ENCODE data around the gene RBM12. TPM values are rescaled to one million over a fixed set of nuclear protein-coding genes. Genes with fewer than 3 reads are reported as not detected.

The RBM12 gene
- total RNA-seq, 1 experiment from 2014 or later: 125 TPM

- TF ChIP-seq, protein P1, sequence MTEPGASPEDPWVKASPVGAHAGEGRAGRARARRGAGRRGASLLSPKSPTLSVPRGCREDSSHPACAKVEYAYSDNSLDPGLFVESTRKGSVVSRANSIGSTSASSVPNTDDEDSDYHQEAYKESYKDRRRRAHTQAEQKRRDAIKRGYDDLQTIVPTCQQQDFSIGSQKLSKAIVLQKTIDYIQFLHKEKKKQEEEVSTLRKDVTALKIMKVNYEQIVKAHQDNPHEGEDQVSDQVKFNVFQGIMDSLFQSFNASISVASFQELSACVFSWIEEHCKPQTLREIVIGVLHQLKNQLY (CRISPR knock-in tag; IDR thresholded peaks at IDR 0.05): no peak
- TF ChIP-seq GTF2I (CRISPR knock-in tag; conservative IDR thresholded peaks at IDR 0.05) (no peak), NR2C2 (CRISPR knock-in tag; IDR thresholded peaks at IDR 0.05) (no peak), MYBL2 (CRISPR knock-in tag; IDR thresholded peaks at IDR 0.05) (0 out of 2 replicates have a peak, but pooled peaks have one; percentile 11), CREM (CRISPR knock-in tag; IDR thresholded peaks at IDR 0.05) (no peak), ATF1 (CRISPR knock-in tag; IDR thresholded peaks at IDR 0.05) (no peak), SMAD3 (CRISPR knock-in tag; IDR thresholded peaks at IDR 0.05; ENCODE audit: borderline replicate concordance) (0 out of 2 replicates have a peak, but pooled peaks have one; percentile 5)
Observed at GRCh38 chr20:35698298-35699126, 33.8 kb upstream of the RBM12 start (continued).

- CTCF ChIA-PET: no interaction called here
- DNase-seq (ENCODE audit: low spot score): no peak
- Mint-ChIP-seq H3K4me1 (peaks cover 19% of the 10 kb centered on the region), H3K9me3 (no peaks in the 10 kb centered on the region), H3K27me3 (ENCODE audit: low read depth) (no peaks in the 10 kb centered on the region), H3K4me3 (peak overlapping the region; percentile 93), H3K36me3 (peaks cover 16% of the 10 kb centered on the region), H3K27ac (no peak overlapping the region)
- POLR2A ChIA-PET: no interaction called here
- no peak for ATAC-seq
- TF ChIP-seq MXD4 (CRISPR knock-in tag; IDR thresholded peaks at IDR 0.05; ENCODE audit: borderline replicate concordance) (no peak), MYBL2 (CRISPR knock-in tag; IDR thresholded peaks at IDR 0.05) (no peak), ZNF671 (CRISPR knock-in tag; IDR thresholded peaks at IDR 0.05) (no peak), E2F1 (CRISPR knock-in tag; IDR thresholded peaks at IDR 0.05) (no peak), STAT6 (CRISPR knock-in tag; conservative IDR thresholded peaks at IDR 0.05; ENCODE audit: low read depth) (no peak), ZNF232 (CRISPR knock-in tag; IDR thresholded peaks at IDR 0.05) (no peak), SP1 (CRISPR knock-in tag; conservative IDR thresholded peaks at IDR 0.05) (no peak)
- TF ChIP-seq, protein P2, sequence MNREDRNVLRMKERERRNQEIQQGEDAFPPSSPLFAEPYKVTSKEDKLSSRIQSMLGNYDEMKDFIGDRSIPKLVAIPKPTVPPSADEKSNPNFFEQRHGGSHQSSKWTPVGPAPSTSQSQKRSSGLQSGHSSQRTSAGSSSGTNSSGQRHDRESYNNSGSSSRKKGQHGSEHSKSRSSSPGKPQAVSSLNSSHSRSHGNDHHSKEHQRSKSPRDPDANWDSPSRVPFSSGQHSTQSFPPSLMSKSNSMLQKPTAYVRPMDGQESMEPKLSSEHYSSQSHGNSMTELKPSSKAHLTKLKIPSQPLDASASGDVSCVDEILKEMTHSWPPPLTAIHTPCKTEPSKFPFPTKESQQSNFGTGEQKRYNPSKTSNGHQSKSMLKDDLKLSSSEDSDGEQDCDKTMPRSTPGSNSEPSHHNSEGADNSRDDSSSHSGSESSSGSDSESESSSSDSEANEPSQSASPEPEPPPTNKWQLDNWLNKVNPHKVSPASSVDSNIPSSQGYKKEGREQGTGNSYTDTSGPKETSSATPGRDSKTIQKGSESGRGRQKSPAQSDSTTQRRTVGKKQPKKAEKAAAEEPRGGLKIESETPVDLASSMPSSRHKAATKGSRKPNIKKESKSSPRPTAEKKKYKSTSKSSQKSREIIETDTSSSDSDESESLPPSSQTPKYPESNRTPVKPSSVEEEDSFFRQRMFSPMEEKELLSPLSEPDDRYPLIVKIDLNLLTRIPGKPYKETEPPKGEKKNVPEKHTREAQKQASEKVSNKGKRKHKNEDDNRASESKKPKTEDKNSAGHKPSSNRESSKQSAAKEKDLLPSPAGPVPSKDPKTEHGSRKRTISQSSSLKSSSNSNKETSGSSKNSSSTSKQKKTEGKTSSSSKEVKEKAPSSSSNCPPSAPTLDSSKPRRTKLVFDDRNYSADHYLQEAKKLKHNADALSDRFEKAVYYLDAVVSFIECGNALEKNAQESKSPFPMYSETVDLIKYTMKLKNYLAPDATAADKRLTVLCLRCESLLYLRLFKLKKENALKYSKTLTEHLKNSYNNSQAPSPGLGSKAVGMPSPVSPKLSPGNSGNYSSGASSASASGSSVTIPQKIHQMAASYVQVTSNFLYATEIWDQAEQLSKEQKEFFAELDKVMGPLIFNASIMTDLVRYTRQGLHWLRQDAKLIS (CRISPR knock-in tag; IDR thresholded peaks at IDR 0.05; ENCODE audit: borderline replicate concordance): no peak
- TF ChIP-seq, protein P3, sequence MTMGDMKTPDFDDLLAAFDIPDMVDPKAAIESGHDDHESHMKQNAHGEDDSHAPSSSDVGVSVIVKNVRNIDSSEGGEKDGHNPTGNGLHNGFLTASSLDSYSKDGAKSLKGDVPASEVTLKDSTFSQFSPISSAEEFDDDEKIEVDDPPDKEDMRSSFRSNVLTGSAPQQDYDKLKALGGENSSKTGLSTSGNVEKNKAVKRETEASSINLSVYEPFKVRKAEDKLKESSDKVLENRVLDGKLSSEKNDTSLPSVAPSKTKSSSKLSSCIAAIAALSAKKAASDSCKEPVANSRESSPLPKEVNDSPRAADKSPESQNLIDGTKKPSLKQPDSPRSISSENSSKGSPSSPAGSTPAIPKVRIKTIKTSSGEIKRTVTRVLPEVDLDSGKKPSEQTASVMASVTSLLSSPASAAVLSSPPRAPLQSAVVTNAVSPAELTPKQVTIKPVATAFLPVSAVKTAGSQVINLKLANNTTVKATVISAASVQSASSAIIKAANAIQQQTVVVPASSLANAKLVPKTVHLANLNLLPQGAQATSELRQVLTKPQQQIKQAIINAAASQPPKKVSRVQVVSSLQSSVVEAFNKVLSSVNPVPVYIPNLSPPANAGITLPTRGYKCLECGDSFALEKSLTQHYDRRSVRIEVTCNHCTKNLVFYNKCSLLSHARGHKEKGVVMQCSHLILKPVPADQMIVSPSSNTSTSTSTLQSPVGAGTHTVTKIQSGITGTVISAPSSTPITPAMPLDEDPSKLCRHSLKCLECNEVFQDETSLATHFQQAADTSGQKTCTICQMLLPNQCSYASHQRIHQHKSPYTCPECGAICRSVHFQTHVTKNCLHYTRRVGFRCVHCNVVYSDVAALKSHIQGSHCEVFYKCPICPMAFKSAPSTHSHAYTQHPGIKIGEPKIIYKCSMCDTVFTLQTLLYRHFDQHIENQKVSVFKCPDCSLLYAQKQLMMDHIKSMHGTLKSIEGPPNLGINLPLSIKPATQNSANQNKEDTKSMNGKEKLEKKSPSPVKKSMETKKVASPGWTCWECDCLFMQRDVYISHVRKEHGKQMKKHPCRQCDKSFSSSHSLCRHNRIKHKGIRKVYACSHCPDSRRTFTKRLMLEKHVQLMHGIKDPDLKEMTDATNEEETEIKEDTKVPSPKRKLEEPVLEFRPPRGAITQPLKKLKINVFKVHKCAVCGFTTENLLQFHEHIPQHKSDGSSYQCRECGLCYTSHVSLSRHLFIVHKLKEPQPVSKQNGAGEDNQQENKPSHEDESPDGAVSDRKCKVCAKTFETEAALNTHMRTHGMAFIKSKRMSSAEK (CRISPR knock-in tag; IDR thresholded peaks at IDR 0.05; ENCODE audit: borderline replicate concordance): no peak
Observed at GRCh38 chr20:35697696-35698297, 33.1 kb upstream of the RBM12 start.
